Right lobe of liver (tissue), 6 donors: ENCODE measurements around the gene C10orf95. TPM values are rescaled to one million over a fixed set of nuclear protein-coding genes. Genes with fewer than 3 reads are reported as not detected.
"Not testable (repeated sequence)": the region's sequence is repeated elsewhere in the genome, so short reads cannot be mapped to it uniquely, and the experiment has no call there.

ENCODE experiments used
- ATAC-seq, 4 donors: fragments of 200-7000 bp; cut with Tn5 transposase; one replicate each; pipeline ENCODE4 v1.9.1; 2020; ENCODE audit warnings: mild to moderate bottlenecking in 4 of 4, moderate library complexity in 4 of 4
- DNase-seq, 3 donors: peaks; one replicate each; pipeline ENCODE4 v3.0.0-alpha.2; 2020
- H3K27ac ChIP-seq, 3 donors: fragments of 200-600 bp; one replicate each; pipeline ENCODE4 v1.8.0; 2022
- H3K27me3 ChIP-seq, 2 donors: fragments of 200-600 bp; one replicate each; pipeline ENCODE4 v1.8.0; 2022
- H3K36me3 ChIP-seq, 4 donors: fragments of 200-600 bp; sonication (generic) in 1 of 4; one replicate each; pipeline versions ENCODE4 v1.5.1 to v1.8.0; 2017 to 2022; ENCODE audit warnings: control low read depth in 1 of 4
- H3K4me1 ChIP-seq, 4 donors: fragments of 200-600 bp; sonication (generic) in 1 of 4; one replicate each; pipeline versions ENCODE4 v1.5.1 to v1.8.0; 2017 to 2022; ENCODE audit warnings: control low read depth in 1 of 4
- H3K4me3 ChIP-seq, 3 donors: fragments of 200-600 bp; one replicate each; pipeline ENCODE4 v1.8.0; 2022
- H3K9me3 ChIP-seq, 4 donors: fragments of 200-600 bp; sonication (generic) in 1 of 4; one replicate each; pipeline versions ENCODE4 v1.5.1 to v1.8.0; 2017 to 2022; ENCODE audit warnings: control low read depth in 1 of 4
- CTCF ChIP-seq, 4 donors: fragments of 200-600 bp in 3 of 4; fragments of 450-650 bp in 1 of 4; IDR thresholded peaks; one replicate each; pipeline versions ENCODE4 v1.5.1 to v1.8.0; 2016 to 2022; ENCODE audit warnings: antibody characterized with exemption in 4 of 4, mild to moderate bottlenecking in 2 of 4
- POLR2A ChIP-seq: fragments of 450-650 bp; IDR thresholded peaks from one replicate; pipeline ENCODE4 v1.6.1; 2017; ENCODE audit warnings: antibody characterized with exemption, mild to moderate bottlenecking
- WGBS: methylation state at CpG from one replicate; pipeline ENCODE4 v1.1.6; 2018; ENCODE audit warnings: low coverage, low lambda C conversion rate; ENCODE audit not compliant: insufficient coverage; ENCODE audit errors: missing lambda C conversion rate; 5-methylcytosine and 5-hydroxymethylcytosine counted together
- intact Hi-C, 2 donors: fragments of 100-400 bp; cut with DNase I; formaldehyde crosslinking; loops; one replicate each; pipeline versions ENCODE4 v1.11.2 to v1.14.1; 2022
- total RNA-seq, 6 experiments: library from RNA; depleted of rRNA in 2 of 6; stranded (reverse); fragments of >200 nt in 2 of 6; fragmentation: NEBNext Ultra II Directional in 3 of 6; extraction: Animal tissue kit (Norgen Biotek cat#: 25700) in 3 of 6; gene quantifications; one replicate each; pipeline versions ENCODE4 v1.1.0 to v1.2.4, GENCODE V29; 2016 to 2023
- donor health status: DM: no; HTN: yes; CAD: no.
- donor health status: DM: no; HTN: no; CAD: no.
- donor health status: DM: no; HTN: no; CAD: no.
- donor health status: DM: no; HTN: yes; CAD: no.
- donor health status: DM: no; HTN: yes; CAD: no.

Gene C10orf95
- total RNA-seq, 6 experiments from 2014 or later, result not detected

- no peaks in the 10 kb centered on the region for H3K9me3 ChIP-seq
- DNase-seq (no peak), ATAC-seq (peak; percentile 3 to 13 (median 4))
- no peaks in the 10 kb centered on the region for H3K36me3 ChIP-seq
- H3K4me3 ChIP-seq, result peak overlapping the region; percentile 42 to 52 (median 49)
- H3K27ac ChIP-seq, result no peak overlapping the region
- TF ChIP-seq CTCF (IDR thresholded peaks at IDR 0.05) (no peak), POLR2A (no peak)
- H3K27me3 ChIP-seq, result no peaks in the 10 kb centered on the region
- intact Hi-C loops, result no loop called here
- peaks cover 0 to 14% (median 6%) of the 10 kb centered on the region in 4 donors for H3K4me1 ChIP-seq
- WGBS, result 14% methylated on average over 8 of the region's 8 CpGs
Observed at GRCh38 chr10:102460836-102461186, 9.5 kb upstream of the C10orf95 start.

DNA sequence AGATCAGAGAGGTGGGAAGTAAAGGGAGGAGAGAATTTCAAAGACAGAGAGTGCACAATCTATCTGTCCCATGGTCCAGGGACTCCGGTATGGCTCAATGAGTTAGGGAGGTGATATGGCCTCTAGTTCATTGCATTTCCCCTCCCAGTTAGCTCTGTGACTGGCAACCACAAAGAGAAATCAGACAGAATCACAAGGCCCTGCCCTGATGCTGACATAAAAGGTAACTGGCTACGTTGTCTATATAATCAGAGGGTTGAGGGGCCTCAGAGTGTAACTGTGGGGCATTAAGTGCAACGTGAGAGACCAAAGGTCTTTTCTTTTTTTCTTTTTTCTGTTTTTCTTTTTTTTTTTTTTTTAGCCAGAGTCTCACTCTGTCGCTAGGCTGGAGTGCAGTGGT is 7.3 kb upstream of the C10orf95 start:
- Histone ChIP-seq H3K27me3 (no peaks in the 10 kb centered on the region), H3K9me3 (no peaks in the 10 kb centered on the region), H3K36me3 (no peaks in the 10 kb centered on the region), H3K27ac (no peak overlapping the region), H3K4me1 (peaks cover 0 to 14% (median 6%) of the 10 kb centered on the region in 4 donors), H3K4me3 (no peak overlapping the region)
- TF ChIP-seq POLR2A, result no peak
- TF ChIP-seq CTCF (IDR thresholded peaks at IDR 0.05), result no peak
- intact Hi-C loops, result no loop called here
- 68% methylated on average over 2 of the region's 4 CpGs for WGBS
- DNase-seq (no peak), ATAC-seq (no peak)

DNA sequence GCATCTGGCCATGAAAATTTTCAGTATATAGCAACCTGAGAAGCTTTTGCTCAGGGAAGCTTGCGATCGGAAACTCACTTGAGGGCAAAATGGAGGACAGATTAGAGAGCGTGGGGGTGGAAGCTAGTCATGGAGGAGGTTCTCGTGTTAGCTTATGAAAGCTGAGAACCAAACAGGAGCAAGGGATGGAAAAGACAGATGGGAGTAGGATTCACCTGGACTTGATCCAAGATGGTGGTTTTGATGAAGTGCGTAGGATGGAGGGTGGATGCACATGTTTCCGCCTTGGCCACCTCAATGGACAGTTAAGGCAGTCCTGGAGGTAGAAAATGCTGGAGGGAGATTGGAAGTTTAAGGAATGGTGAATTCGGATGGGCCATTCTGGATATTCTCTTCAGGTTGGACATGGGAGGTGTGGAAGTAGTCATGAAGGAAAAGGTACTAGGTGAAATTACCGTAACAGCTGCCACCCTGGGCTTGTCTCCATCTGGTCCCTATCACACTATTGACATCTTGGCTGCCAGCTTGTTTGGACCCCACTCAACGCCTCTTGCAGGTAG is 6.3 kb upstream of the C10orf95 start:
- H3K4me1 ChIP-seq, result peaks cover 0 to 18% (median 7%) of the 10 kb centered on the region in 4 donors
- DNase-seq, result no peak
- no peak overlapping the region for H3K4me3 ChIP-seq
- H3K36me3 ChIP-seq, result no peaks in the 10 kb centered on the region
- ATAC-seq, result no peak
- no peaks in the 10 kb centered on the region for H3K27me3 ChIP-seq
- H3K9me3 ChIP-seq, result no peaks in the 10 kb centered on the region
- no peak overlapping the region for H3K27ac ChIP-seq
- TF ChIP-seq POLR2A (no peak), CTCF (IDR thresholded peaks at IDR 0.05) (no peak)
- WGBS, result 86% methylated on average over 9 of the region's 9 CpGs
- intact Hi-C loops, result no loop called here

- Histone ChIP-seq H3K4me3 (no peak overlapping the region), H3K9me3 (no peaks in the 10 kb centered on the region), H3K27ac (no peak overlapping the region), H3K36me3 (no peaks in the 10 kb centered on the region), H3K27me3 (no peaks in the 10 kb centered on the region), H3K4me1 (peaks cover 0 to 19% (median 3%) of the 10 kb centered on the region in 4 donors)
- intact Hi-C loops, result no loop called here
- ATAC-seq (no peak), DNase-seq (no peak)
- no peak for TF ChIP-seq POLR2A
- 80% methylated on average over 5 of the region's 7 CpGs for WGBS
Observed at GRCh38 chr10:102455893-102456471, 4.6 kb upstream of the C10orf95 start.

GRCh38 chr10:102454662-102455487 is 3.5 kb upstream of the C10orf95 start:
- 72% methylated on average over 10 of the region's 13 CpGs for WGBS
- H3K36me3 ChIP-seq, H3K27ac ChIP-seq, ATAC-seq, H3K4me3 ChIP-seq, DNase-seq, intact Hi-C loops, H3K9me3 ChIP-seq, H3K27me3 ChIP-seq: not testable (repeated sequence)
- peaks cover 0 to 21% (median 3%) of the 10 kb centered on the region in 4 donors for H3K4me1 ChIP-seq
